Activated CD8-positive, alpha-beta memory T cell treated with anti-CD3 and anti-CD28 coated beads, Interleukin-2, amount 50 U/mL, for 48 hours (primary cell): ENCODE data around the gene CHAMP1.

Experiments
- DNase-seq: peaks from one replicate; pipeline ENCODE4 v3.0.0-alpha.2; 2020

CHAMP1 gene

GRCh38 chr13:114314074-114314912 is at the start of gene CHAMP1:
TSS of gene CHAMP1 (plus strand) at chr13:114314503. CDS start at chr13:114323843, 9,340 bp downstream.
- peak; percentile 96 for DNase-seq

- no peak for DNase-seq
These were observed 49.3 kb upstream of the CHAMP1 start for GRCh38 chr13:114264886-114265611.

- DNase-seq = no peak
These were observed 48.1 kb upstream of the CHAMP1 start for GRCh38 chr13:114266241-114266640.

- DNase-seq = no peak
These were observed 45.7 kb upstream of the CHAMP1 start for GRCh38 chr13:114268344-114269280.

GRCh38 chr13:114269281-114269770 is 45.0 kb upstream of the CHAMP1 start:
- no peak for DNase-seq

GRCh38 chr13:114272977-114273376 is 41.3 kb upstream of the CHAMP1 start:
- no peak for DNase-seq

- no peak for DNase-seq
These were observed 39.0 kb upstream of the CHAMP1 start for GRCh38 chr13:114275304-114275703.

GRCh38 chr13:114279146-114279545 is 35.2 kb upstream of the CHAMP1 start:
- DNase-seq = no peak

GRCh38 chr13:114279758-114280355 is 34.4 kb upstream of the CHAMP1 start:
- no peak for DNase-seq

GRCh38 chr13:114281351-114282040 is 32.8 kb upstream of the CHAMP1 start, which contains the start of gene UPF3A:
TSS of gene UPF3A (plus strand) at chr13:114281601. CDS start at chr13:114281640, 39 bp downstream.
- DNase-seq = peak; percentile 94

- peak; percentile 76 for DNase-seq
These were observed 32.1 kb upstream of the CHAMP1 start for GRCh38 chr13:114282041-114282670.

GRCh38 chr13:114283576-114283975 is 30.7 kb upstream of the CHAMP1 start:
- no peak for DNase-seq

- DNase-seq = no peak
These were observed 29.6 kb upstream of the CHAMP1 start for GRCh38 chr13:114284680-114285079.

- DNase-seq = peak; percentile 46
These were observed 29.0 kb upstream of the CHAMP1 start for GRCh38 chr13:114285166-114285808.

- no peak for DNase-seq
These were observed 27.5 kb upstream of the CHAMP1 start for GRCh38 chr13:114286808-114287207.

- no peak for DNase-seq
These were observed 26.1 kb upstream of the CHAMP1 start for GRCh38 chr13:114288157-114288591.

- no peak for DNase-seq
These were observed 17.9 kb upstream of the CHAMP1 start for GRCh38 chr13:114296448-114296847.

- DNase-seq = no peak
These were observed 17.4 kb upstream of the CHAMP1 start for GRCh38 chr13:114296902-114297301.

- no peak for DNase-seq
These were observed 15.4 kb upstream of the CHAMP1 start for GRCh38 chr13:114298866-114299265.

GRCh38 chr13:114299604-114300305 is 14.5 kb upstream of the CHAMP1 start:
- DNase-seq = no peak
